GM12878 (cell line): Measurements from ENCODE around the gene ARMS2.

Experiments
- CTCF ChIP-seq, 3 experiments: IDR thresholded peaks in 2 of 3; conservative IDR thresholded peaks in 1 of 3; 2 replicates each; pipeline ENCODE4 v1.5.1; 2011; ENCODE audit warnings: low read depth in 3 of 3, low read length in 3 of 3, mild to moderate bottlenecking in 3 of 3, control low read depth in 2 of 3, moderate library complexity in 2 of 3, inconsistent platforms in 1 of 3, mixed read lengths in 1 of 3; ENCODE audit not compliant: control insufficient read depth in 2 of 3, insufficient read depth in 1 of 3; ENCODE audit errors: extremely low read depth in 1 of 3
- FOXM1 ChIP-seq: IDR thresholded peaks from 2 replicates; pipeline ENCODE4 v1.6.1; 2012; ENCODE audit warnings: low read depth, mild to moderate bottlenecking, inconsistent platforms, low read length, moderate library complexity
- HDAC2 ChIP-seq: fragments of 200-600 bp; sonication (generic); IDR thresholded peaks from 2 replicates; pipeline ENCODE4 v1.6.1; 2017
- JUND ChIP-seq: IDR thresholded peaks from 2 replicates; pipeline ENCODE4 v1.6.1; 2012; ENCODE audit warnings: low read depth, mild to moderate bottlenecking, low read length, improper control_type of control experiment, moderate library complexity
- MAX ChIP-seq: IDR thresholded peaks from 2 replicates; pipeline ENCODE4 v1.6.1; 2012; ENCODE audit warnings: low read depth, low read length, improper control_type of control experiment
- MXI1 ChIP-seq: fragments of 150-350 bp; IDR thresholded peaks from 2 replicates; pipeline ENCODE4 v1.6.1; 2011; ENCODE audit warnings: low read depth, mild to moderate bottlenecking, inconsistent platforms, low read length, improper control_type of control experiment
- PBX3 ChIP-seq: IDR thresholded peaks from 2 replicates; pipeline ENCODE4 v1.6.1; 2011; ENCODE audit warnings: mild to moderate bottlenecking, low read depth, low read length, moderate library complexity; ENCODE audit not compliant: insufficient replicate concordance
- POLR2A ChIP-seq: IDR thresholded peaks from 2 replicates; pipeline ENCODE4 v1.6.1; 2011; ENCODE audit warnings: low read depth, mild to moderate bottlenecking, low read length
- POLR2AphosphoS5 ChIP-seq: IDR thresholded peaks from 2 replicates; pipeline ENCODE4 v1.6.1; 2011; ENCODE audit warnings: mild to moderate bottlenecking, low read length, inconsistent platforms
- PRDM15 ChIP-seq: fragments of 450-650 bp; formaldehyde crosslinking; IDR thresholded peaks from 2 replicates; pipeline ENCODE4 v1.4.0; 2020; ENCODE audit warnings: mild to moderate bottlenecking, moderate library complexity
- RAD51 ChIP-seq: fragments of 450-650 bp; IDR thresholded peaks from 2 replicates; pipeline ENCODE4 v1.6.1; 2016; ENCODE audit warnings: moderate library complexity, mild to moderate bottlenecking, inconsistent platforms
- TAF1 ChIP-seq: IDR thresholded peaks from 2 replicates; pipeline ENCODE4 v1.6.1; 2011; ENCODE audit warnings: mild to moderate bottlenecking, low read depth, low read length, borderline replicate concordance

DNA sequence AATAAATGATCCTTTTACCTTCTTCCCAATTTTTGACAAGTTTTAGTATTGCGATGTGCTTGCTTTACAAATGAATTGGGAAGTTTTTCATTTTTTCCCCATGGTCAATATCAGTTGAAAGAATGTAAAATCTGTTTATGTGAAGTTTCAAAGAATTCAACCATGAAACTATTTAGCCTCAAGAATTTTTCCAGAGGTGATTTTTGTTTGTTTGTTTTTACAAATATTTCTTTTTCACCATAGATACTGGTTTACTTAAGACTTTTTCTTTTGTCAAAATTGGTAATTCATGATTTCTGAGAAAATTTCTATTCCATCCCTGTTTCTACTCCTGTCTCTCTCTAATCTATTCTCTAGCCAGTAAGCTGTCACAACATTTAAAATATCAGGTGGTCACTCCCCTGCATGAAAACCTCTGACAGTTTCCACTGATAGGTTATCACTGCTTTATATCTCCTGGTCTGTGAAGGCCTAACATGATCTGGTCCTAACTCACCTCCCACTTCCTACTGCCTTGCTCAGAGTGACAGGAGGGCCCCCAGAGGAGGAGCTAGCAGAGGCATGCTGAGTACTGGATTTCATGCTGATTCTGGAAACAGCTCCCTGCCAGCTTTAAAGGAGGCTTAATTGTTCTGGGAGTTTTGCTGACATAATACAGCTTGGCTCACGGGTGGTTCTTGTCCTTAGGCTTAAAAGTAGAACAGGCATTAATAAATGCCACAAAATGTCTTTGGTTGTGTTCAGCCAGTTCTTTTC, 7.6 kb upstream of the ARMS2 start:
- TF ChIP-seq POLR2A, result no peak
- no peak for TF ChIP-seq MXI1
- no peak for TF ChIP-seq PRDM15 (CRISPR knock-in tag)
- no peak for TF ChIP-seq RAD51
- TF ChIP-seq PBX3, result no peak
- no peak for TF ChIP-seq TAF1
- no peak for TF ChIP-seq JUND
- TF ChIP-seq CTCF (IDR thresholded peaks at IDR 0.05 in 2 of 3, conservative IDR thresholded peaks at IDR 0.05 in 1 of 3; ENCODE audit: control insufficient read depth in 2 of 3, extremely low read depth in 1 of 3, insufficient read depth in 1 of 3, low read depth in 3 of 3, low read length in 3 of 3), result no peak
- TF ChIP-seq FOXM1, result no peak
- TF ChIP-seq MAX, result no peak
- no peak for TF ChIP-seq HDAC2
- no peak for TF ChIP-seq POLR2AphosphoS5
